Stomach (tissue), 4 donors: Measurements from ENCODE around the gene YWHAB.

Experiments used
- CTCF ChIP-seq, 7 experiments: fragments of 450-650 bp in 4 of 7; fragments of 200-600 bp in 3 of 7; sonication (generic) in 3 of 7; IDR thresholded peaks; one replicate each; pipeline ENCODE4 v1.5.1; 2016 to 2019; ENCODE audit warnings: antibody characterized with exemption in 7 of 7, control low read depth in 2 of 7, mild to moderate bottlenecking in 1 of 7
- POLR2A ChIP-seq, 4 donors: fragments of 450-650 bp; IDR thresholded peaks; one replicate each; pipeline ENCODE4 v1.6.1; 2016; ENCODE audit warnings: antibody characterized with exemption in 4 of 4, control low read depth in 2 of 4, mild to moderate bottlenecking in 1 of 4, moderate library complexity in 1 of 4

- TF ChIP-seq CTCF (IDR thresholded peaks at IDR 0.05) (peak in 4 of 7 experiments; percentile 7 to 44 (median 20)), POLR2A (IDR thresholded peaks at IDR 0.05) (no peak)
Measured at GRCh38 chr20:44911264-44911921, 25.9 kb downstream of the YWHAB start.
